Endothelial cell of umbilical vein (primary cell): ENCODE data around the gene UROC1. TPM values are rescaled to one million over a fixed set of nuclear protein-coding genes. Genes with fewer than 3 reads are reported as not detected.

Experiments used
- BruUV-seq: library from RNA; stranded (reverse); fragments of 400-500 nt; replicated peaks from 2 replicates; lab custom pipeline; 2021; lab: Mats Ljungman, UMichigan
- CTCF ChIA-PET: fragments of 300-600, 350-600 bp; sonication (Branson Sonifier 250); formaldehyde crosslinking; loops from one replicate; lab custom pipeline; 2021; ENCODE audit warnings: antibody characterized with exemption, inconsistent platforms; lab: Charles Lee
- POLR2A ChIA-PET: fragments of 300-600, 350-600 bp; sonication (Branson Sonifier 250); formaldehyde crosslinking; loops from one replicate; lab custom pipeline; 2021; ENCODE audit warnings: antibody characterized with exemption, inconsistent platforms; lab: Charles Lee
- DNase-seq: peaks from one replicate; pipeline ENCODE4 v3.0.0-alpha.2; 2011; ENCODE audit warnings: low read depth, low spot score
- FAIRE-seq: peaks from 2 replicates; lab custom pipeline; 2011; peaks lifted over from hg19 to GRCh38; lab: Jason Lieb, UNC
- H2AFZ ChIP-seq: 2 replicates; pipeline ENCODE4 v1.6.0; 2012; ENCODE audit warnings: low read depth, low read length, control low read depth, inconsistent platforms
- H3K27ac ChIP-seq: 2 replicates; pipeline ENCODE4 v1.5.1; 2011; ENCODE audit warnings: low read depth, mild to moderate bottlenecking, control low read depth, low read length, moderate library complexity; ENCODE audit not compliant: insufficient read depth
- H3K27me3 ChIP-seq, 2 experiments: 2 replicates each; pipeline versions ENCODE4 v1.6.0 to v1.6.1; 2011; ENCODE audit warnings: low read length in 2 of 2, mixed read lengths in 1 of 2; ENCODE audit not compliant: control insufficient read depth in 2 of 2, insufficient read depth in 2 of 2
- H3K36me3 ChIP-seq, 2 experiments: 2 replicates in 1 of 2; 3 replicates in 1 of 2; pipeline ENCODE4 v1.5.1; 2011; ENCODE audit warnings: low read length in 2 of 2, mild to moderate bottlenecking in 1 of 2, moderate library complexity in 1 of 2; ENCODE audit not compliant: control insufficient read depth in 2 of 2, insufficient read depth in 2 of 2; ENCODE audit errors: extremely low read depth in 1 of 2
- H3K4me1 ChIP-seq: 3 replicates; pipeline ENCODE4 v1.5.1; 2011; ENCODE audit warnings: mild to moderate bottlenecking, low read length; ENCODE audit not compliant: control insufficient read depth, insufficient read depth; ENCODE audit errors: extremely low read depth
- H3K4me2 ChIP-seq: 2 replicates; pipeline ENCODE4 v1.6.1; 2011; ENCODE audit warnings: low read length, control low read depth, mixed read lengths; ENCODE audit not compliant: insufficient read depth
- H3K4me3 ChIP-seq, 3 experiments: fragments of 200-600 bp in 1 of 3; sonication (generic), shearing (Covaris generic) in 1 of 3; replicated peaks in 1 of 3; 2 replicates each; pipeline ENCODE4 v1.5.1; 2011 to 2016; ENCODE audit warnings: control low read depth in 3 of 3, low read length in 3 of 3, mild to moderate bottlenecking in 2 of 3, inconsistent platforms in 1 of 3, low read depth in 1 of 3, moderate library complexity in 1 of 3; ENCODE audit not compliant: insufficient read depth in 1 of 3
- H3K79me2 ChIP-seq: 2 replicates; pipeline ENCODE4 v1.6.0; 2012; ENCODE audit warnings: low read length, inconsistent platforms; ENCODE audit not compliant: control insufficient read depth, insufficient read depth
- H3K9ac ChIP-seq: replicated peaks from 2 replicates; pipeline ENCODE3; 2011; ENCODE audit warnings: low read length, control low read depth; ENCODE audit not compliant: insufficient read depth; ENCODE audit errors: extremely low read depth
- H3K9me1 ChIP-seq: replicated peaks from 3 replicates; pipeline ENCODE4 v1.6.0; 2011; ENCODE audit warnings: mild to moderate bottlenecking, low read length; ENCODE audit not compliant: control insufficient read depth, insufficient read depth; ENCODE audit errors: extremely low read depth
- H3K9me3 ChIP-seq: replicated peaks from 2 replicates; pipeline ENCODE4 v1.5.1; 2012; ENCODE audit warnings: low read length, inconsistent platforms; ENCODE audit not compliant: control insufficient read depth, insufficient read depth
- H4K20me1 ChIP-seq: replicated peaks from 2 replicates; pipeline ENCODE3; 2011; ENCODE audit warnings: mild to moderate bottlenecking, low read length; ENCODE audit not compliant: control insufficient read depth, insufficient read depth; ENCODE audit errors: extremely low read depth
- FOS ChIP-seq: IDR thresholded peaks from 2 replicates; pipeline ENCODE4 v1.6.1; 2011; ENCODE audit warnings: mild to moderate bottlenecking, low read length, moderate library complexity, borderline replicate concordance; ENCODE audit not compliant: insufficient read depth
- GATA2 ChIP-seq: IDR thresholded peaks from 2 replicates; pipeline ENCODE4 v1.7.0; 2011; ENCODE audit warnings: low read depth, mild to moderate bottlenecking, moderate library complexity, mixed read lengths, low read length; ENCODE audit not compliant: insufficient read length, insufficient read depth
- JUN ChIP-seq: IDR thresholded peaks from 2 replicates; pipeline ENCODE4 v1.6.1; 2011; ENCODE audit warnings: borderline replicate concordance, low read depth; ENCODE audit not compliant: insufficient read length, insufficient read depth
- MYC ChIP-seq: IDR thresholded peaks from one replicate; pipeline ENCODE4 v1.6.1; 2011; ENCODE audit warnings: mild to moderate bottlenecking, low read depth, low read length
- POLR2A ChIP-seq: IDR thresholded peaks from 2 replicates; pipeline ENCODE4 v1.6.1; 2012; ENCODE audit warnings: low read depth, mild to moderate bottlenecking, control low read depth, low read length
- POLR2AphosphoS5 ChIP-seq: IDR thresholded peaks from 2 replicates; pipeline ENCODE4 v1.6.1; 2012; ENCODE audit warnings: low read depth, mild to moderate bottlenecking, control low read depth, low read length, moderate library complexity; ENCODE audit not compliant: insufficient read depth
- dilution Hi-C: fragments of 300-500 bp; cut with MboI; formaldehyde crosslinking; loops from one replicate; pipeline ENCODE4 v1.15.0; 2019; ENCODE audit warnings: low sequenced_read_pairs; ENCODE audit not compliant: extremely low pct_ligation_motif_present
- intact Hi-C: fragments of 100-400 bp; cut with micrococcal nuclease; formaldehyde crosslinking; loops from one replicate; pipeline ENCODE4 v1.10.0; 2022
- polyA plus RNA-seq, 4 experiments: library from polyadenylated mRNA; depleted of rRNA in 3 of 4; stranded (reverse) in 3 of 4; unstranded in 1 of 4; fragments of >200 nt; gene quantifications; 2 replicates each; pipeline versions ENCODE4 v1.2.1 to v1.2.3, GENCODE V29; 2011 to 2012; ENCODE audit warnings: missing spikeins in 1 of 4
- total RNA-seq: library from RNA; stranded (reverse); gene quantifications from 2 replicates; pipeline ENCODE4 v1.2.3, GENCODE V29; 2021
- TF ChIP-seq, protein P1 (sequence below): IDR thresholded peaks from 2 replicates; pipeline ENCODE4 v1.6.1; 2011; ENCODE audit not compliant: insufficient read depth, insufficient read length
- TF ChIP-seq, protein P2 (sequence below), 2 donors: IDR thresholded peaks; 1 replicate in 1 of 2; 2 replicates in 1 of 2; pipeline ENCODE4 v1.5.1; 2011; ENCODE audit warnings: low read length in 2 of 2, mild to moderate bottlenecking in 2 of 2, moderate library complexity in 2 of 2, control low read depth in 1 of 2, inconsistent platforms in 1 of 2, low read depth in 1 of 2; ENCODE audit not compliant: insufficient read depth in 1 of 2; ENCODE audit errors: extremely low read depth in 1 of 2

Gene UROC1
- total and polyA plus RNA-seq, 2 donors (not counting 3 experiments of a cell fraction or from before 2014, with no cell fraction given), result not detected

DNA sequence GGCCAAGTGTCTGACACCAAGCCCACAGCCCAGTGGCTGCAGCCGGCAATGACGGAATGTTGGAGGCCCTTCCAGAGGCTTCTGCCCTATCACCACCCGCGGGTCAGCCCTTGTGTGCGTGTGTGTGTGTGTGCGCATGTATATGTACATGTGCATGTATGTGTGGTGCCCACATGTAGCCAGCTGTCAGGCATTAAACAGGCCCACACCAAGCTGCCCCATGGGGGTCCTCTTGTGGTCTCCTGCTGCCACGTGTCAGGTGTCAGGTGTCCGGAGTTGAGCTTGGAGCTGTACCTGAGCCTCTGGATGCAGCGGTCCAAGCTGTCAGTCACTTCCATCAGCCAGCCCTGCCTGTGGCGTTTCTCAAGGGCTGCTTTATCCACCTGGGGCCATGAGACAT, 13.9 kb downstream of the UROC1 start:
- Histone ChIP-seq H3K9me1 (no peaks in the 10 kb centered on the region), H3K27me3 (no peaks in the 10 kb centered on the region), H2AFZ (no peak overlapping the region), H3K79me2 (no peaks in the 10 kb centered on the region), H4K20me1 (no peaks in the 10 kb centered on the region), H3K4me1 (no peaks in the 10 kb centered on the region), H3K27ac (no peak overlapping the region), H3K9me3 (no peaks in the 10 kb centered on the region), H3K36me3 (no peaks in the 10 kb centered on the region), H3K4me2 (no peak overlapping the region), H3K4me3 (no peak overlapping the region), H3K9ac (no peak overlapping the region)
- ChIA-PET POLR2A (no interaction called here), CTCF (no interaction called here)
- BruUV-seq, result no TSS peak
- FAIRE-seq, result no peak
- DNase-seq, result no peak
- dilution Hi-C loops, result no loop called here
- no peak for TF ChIP-seq JUN
- TF ChIP-seq, protein P1, sequence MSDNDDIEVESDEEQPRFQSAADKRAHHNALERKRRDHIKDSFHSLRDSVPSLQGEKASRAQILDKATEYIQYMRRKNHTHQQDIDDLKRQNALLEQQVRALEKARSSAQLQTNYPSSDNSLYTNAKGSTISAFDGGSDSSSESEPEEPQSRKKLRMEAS, result no peak
- intact Hi-C loops, result no loop called here

DNA sequence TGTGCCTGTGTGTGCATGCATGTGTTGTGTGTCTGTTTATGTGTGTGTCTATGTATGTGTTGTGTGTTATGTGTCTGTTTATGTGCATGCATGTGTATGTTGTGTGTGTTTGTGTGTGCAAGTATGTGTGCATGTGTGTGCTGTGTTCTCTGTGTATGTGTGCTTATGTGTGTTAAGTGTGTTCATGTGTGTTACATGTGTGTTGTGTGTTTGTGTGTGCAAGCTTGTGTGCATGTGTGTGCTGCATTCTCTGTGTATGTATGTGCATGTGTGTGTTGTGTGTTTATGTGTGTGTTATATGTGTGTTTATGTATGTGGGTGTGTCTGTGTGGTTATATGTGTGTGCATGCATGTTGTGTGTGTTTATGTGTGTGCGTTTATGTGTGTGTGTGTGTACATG, 14.9 kb downstream of the UROC1 start:
- TF ChIP-seq FOS, result no peak
- no peak for TF ChIP-seq JUN
- no peak for TF ChIP-seq POLR2A
- TF ChIP-seq, protein P1, result no peak
- no peak for TF ChIP-seq POLR2AphosphoS5
- TF ChIP-seq GATA2, result no peak
- TF ChIP-seq MYC, result no peak
- TF ChIP-seq, protein P2, sequence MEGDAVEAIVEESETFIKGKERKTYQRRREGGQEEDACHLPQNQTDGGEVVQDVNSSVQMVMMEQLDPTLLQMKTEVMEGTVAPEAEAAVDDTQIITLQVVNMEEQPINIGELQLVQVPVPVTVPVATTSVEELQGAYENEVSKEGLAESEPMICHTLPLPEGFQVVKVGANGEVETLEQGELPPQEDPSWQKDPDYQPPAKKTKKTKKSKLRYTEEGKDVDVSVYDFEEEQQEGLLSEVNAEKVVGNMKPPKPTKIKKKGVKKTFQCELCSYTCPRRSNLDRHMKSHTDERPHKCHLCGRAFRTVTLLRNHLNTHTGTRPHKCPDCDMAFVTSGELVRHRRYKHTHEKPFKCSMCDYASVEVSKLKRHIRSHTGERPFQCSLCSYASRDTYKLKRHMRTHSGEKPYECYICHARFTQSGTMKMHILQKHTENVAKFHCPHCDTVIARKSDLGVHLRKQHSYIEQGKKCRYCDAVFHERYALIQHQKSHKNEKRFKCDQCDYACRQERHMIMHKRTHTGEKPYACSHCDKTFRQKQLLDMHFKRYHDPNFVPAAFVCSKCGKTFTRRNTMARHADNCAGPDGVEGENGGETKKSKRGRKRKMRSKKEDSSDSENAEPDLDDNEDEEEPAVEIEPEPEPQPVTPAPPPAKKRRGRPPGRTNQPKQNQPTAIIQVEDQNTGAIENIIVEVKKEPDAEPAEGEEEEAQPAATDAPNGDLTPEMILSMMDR (IDR thresholded peaks at IDR 0.05; ENCODE audit: extremely low read depth in 1 of 2, insufficient read depth in 1 of 2, low read depth in 1 of 2, low read length in 2 of 2), result no peak
- no peak overlapping the region for H2AFZ ChIP-seq
- FAIRE-seq (no peak), DNase-seq (no peak)
- no peaks in the 10 kb centered on the region for H4K20me1 ChIP-seq
- dilution Hi-C loops (no loop called here), intact Hi-C loops (no loop called here)
- no peaks in the 10 kb centered on the region for H3K9me3 ChIP-seq
- no peaks in the 10 kb centered on the region for H3K36me3 ChIP-seq
- H3K79me2 ChIP-seq, result no peaks in the 10 kb centered on the region
- no peak overlapping the region for H3K4me3 ChIP-seq
- H3K4me2 ChIP-seq, result no peak overlapping the region
- no peak overlapping the region for H3K9ac ChIP-seq
- CTCF ChIA-PET, result no interaction called here
- no peaks in the 10 kb centered on the region for H3K27me3 ChIP-seq
- no peak overlapping the region for H3K27ac ChIP-seq
- no peaks in the 10 kb centered on the region for H3K9me1 ChIP-seq
- no TSS peak for BruUV-seq
- no peaks in the 10 kb centered on the region for H3K4me1 ChIP-seq
- POLR2A ChIA-PET, result no interaction called here
